IgD-negative memory B cell (primary cell): Measurements from ENCODE around the gene FAM222A. TPM values are rescaled to one million over a fixed set of nuclear protein-coding genes. Genes with fewer than 3 reads are reported as not detected.
A peak's percentile ranks its signal among the peaks of the same experiment; 100 is the strongest.

ENCODE experiments used
- H3K27ac Mint-ChIP-seq, 3 donors: one replicate each; pipeline ENCODE4 v1.8.0; 2020 to 2022; ENCODE audit warnings: mild to moderate bottlenecking in 3 of 3, mixed read lengths in 3 of 3, moderate library complexity in 1 of 3
- H3K27me3 Mint-ChIP-seq: one replicate; pipeline ENCODE4 v1.8.0; 2021; ENCODE audit warnings: mixed read lengths
- H3K36me3 Mint-ChIP-seq: one replicate; pipeline ENCODE4 v1.8.0; 2020; ENCODE audit warnings: mild to moderate bottlenecking, mixed read lengths
- H3K4me1 Mint-ChIP-seq, 3 donors: one replicate each; pipeline ENCODE4 v1.8.0; 2020 to 2022; ENCODE audit warnings: mixed read lengths in 3 of 3, mild to moderate bottlenecking in 1 of 3
- H3K4me3 Mint-ChIP-seq, 4 donors: one replicate each; pipeline ENCODE4 v1.8.0; 2020 to 2022; ENCODE audit warnings: mild to moderate bottlenecking in 4 of 4, mixed read lengths in 4 of 4, moderate library complexity in 3 of 4
- H3K9me3 Mint-ChIP-seq, 3 donors: one replicate each; pipeline ENCODE4 v1.8.0; 2020 to 2021; ENCODE audit warnings: mixed read lengths in 3 of 3, mild to moderate bottlenecking in 1 of 3
- polyA plus RNA-seq: library from polyadenylated mRNA; unstranded; fragments of 300-500 nt; fragmentation: Illumina TruSeq; gene quantifications from one replicate; pipeline ENCODE4 v1.2.3, GENCODE V29; 2021

Gene FAM222A
- polyA plus RNA-seq, 1 donor from 2014 or later: 0.10 TPM

- Mint-ChIP-seq H3K27ac (no peak overlapping the region), H3K4me1 (peaks cover 0 to 3% (median 3%) of the 10 kb centered on the region in 3 donors), H3K36me3 (no peaks in the 10 kb centered on the region), H3K27me3 (no peaks in the 10 kb centered on the region), H3K9me3 (no peaks in the 10 kb centered on the region), H3K4me3 (no peak overlapping the region)
Observed at GRCh38 chr12:109722721-109723094, 9.1 kb downstream of the FAM222A start.

GRCh38 chr12:109723311-109723881 lies 9.8 kb downstream of the FAM222A start:
- no peak overlapping the region for H3K27ac Mint-ChIP-seq
- H3K4me1 Mint-ChIP-seq: peaks cover 0 to 3% (median 3%) of the 10 kb centered on the region in 3 donors
- no peak overlapping the region for H3K4me3 Mint-ChIP-seq
- no peaks in the 10 kb centered on the region for H3K9me3 Mint-ChIP-seq
- H3K27me3 Mint-ChIP-seq: no peaks in the 10 kb centered on the region
- H3K36me3 Mint-ChIP-seq: no peaks in the 10 kb centered on the region

GRCh38 chr12:109724321-109724892 lies 10.8 kb downstream of the FAM222A start:
- Mint-ChIP-seq H3K27ac (no peak overlapping the region), H3K4me1 (peaks cover 0 to 3% (median 3%) of the 10 kb centered on the region in 3 donors), H3K36me3 (no peaks in the 10 kb centered on the region), H3K4me3 (no peak overlapping the region), H3K27me3 (peaks cover 2% of the 10 kb centered on the region), H3K9me3 (no peaks in the 10 kb centered on the region)

- no peak overlapping the region for H3K27ac Mint-ChIP-seq
- peaks cover 0 to 3% (median 3%) of the 10 kb centered on the region in 3 donors for H3K4me1 Mint-ChIP-seq
- peaks cover 2% of the 10 kb centered on the region for H3K27me3 Mint-ChIP-seq
- H3K4me3 Mint-ChIP-seq: no peak overlapping the region
- no peaks in the 10 kb centered on the region for H3K36me3 Mint-ChIP-seq
- no peaks in the 10 kb centered on the region for H3K9me3 Mint-ChIP-seq
Observed at GRCh38 chr12:109725321-109726105, 11.9 kb downstream of the FAM222A start.

- peaks cover 2% of the 10 kb centered on the region for H3K36me3 Mint-ChIP-seq
- H3K4me1 Mint-ChIP-seq: peaks cover 0 to 3% (median 3%) of the 10 kb centered on the region in 3 donors
- H3K9me3 Mint-ChIP-seq: no peaks in the 10 kb centered on the region
- H3K27me3 Mint-ChIP-seq: peaks cover 2% of the 10 kb centered on the region
- H3K4me3 Mint-ChIP-seq: no peak overlapping the region
- H3K27ac Mint-ChIP-seq: no peak overlapping the region
Observed at GRCh38 chr12:109726106-109726497, 12.5 kb downstream of the FAM222A start.

GRCh38 chr12:109726511-109727038 lies 12.9 kb downstream of the FAM222A start:
- Mint-ChIP-seq H3K4me1 (peaks cover 0 to 3% (median 3%) of the 10 kb centered on the region in 3 donors), H3K4me3 (no peak overlapping the region), H3K36me3 (peaks cover 2% of the 10 kb centered on the region)

GRCh38 chr12:109727039-109727723 lies 13.6 kb downstream of the FAM222A start:
- Mint-ChIP-seq H3K27me3 (peaks cover 2% of the 10 kb centered on the region), H3K9me3 (no peaks in the 10 kb centered on the region), H3K36me3 (peaks cover 2% of the 10 kb centered on the region), H3K27ac (no peak overlapping the region), H3K4me3 (no peak overlapping the region), H3K4me1 (peaks cover 0 to 3% (median under 1%) of the 10 kb centered on the region in 3 donors)

More at GRCh38 chr12:109726511-109727038, 12.9 kb downstream of the FAM222A start:
- Mint-ChIP-seq H3K27me3 (peaks cover 2% of the 10 kb centered on the region), H3K9me3 (no peaks in the 10 kb centered on the region), H3K27ac (no peak overlapping the region)

GRCh38 chr12:109727746-109728726 lies 14.4 kb downstream of the FAM222A start:
- peaks cover 5% of the 10 kb centered on the region for H3K36me3 Mint-ChIP-seq
- peaks cover 0 to 3% (median 0%) of the 10 kb centered on the region in 3 donors for H3K4me1 Mint-ChIP-seq
- H3K27ac Mint-ChIP-seq: peak overlapping the region in 1 of 3 donors; percentile 49
- H3K27me3 Mint-ChIP-seq: peaks cover 2% of the 10 kb centered on the region
- H3K4me3 Mint-ChIP-seq: no peak overlapping the region
- no peaks in the 10 kb centered on the region for H3K9me3 Mint-ChIP-seq

- Mint-ChIP-seq H3K9me3 (no peaks in the 10 kb centered on the region), H3K36me3 (peaks cover 5% of the 10 kb centered on the region), H3K4me3 (no peak overlapping the region), H3K27me3 (peaks cover 8% of the 10 kb centered on the region), H3K27ac (no peak overlapping the region), H3K4me1 (peaks cover 0 to 3% (median 0%) of the 10 kb centered on the region in 3 donors)
Observed at GRCh38 chr12:109728921-109729320, 15.3 kb downstream of the FAM222A start.

GRCh38 chr12:109729371-109729781 lies 15.8 kb downstream of the FAM222A start:
- Mint-ChIP-seq H3K27ac (no peak overlapping the region), H3K4me3 (no peak overlapping the region), H3K9me3 (no peaks in the 10 kb centered on the region), H3K36me3 (peaks cover 5% of the 10 kb centered on the region), H3K4me1 (peaks cover 0 to 3% (median 0%) of the 10 kb centered on the region in 3 donors), H3K27me3 (peaks cover 12% of the 10 kb centered on the region)

GRCh38 chr12:109729801-109730200 lies 16.2 kb downstream of the FAM222A start:
- Mint-ChIP-seq H3K27ac (no peak overlapping the region), H3K4me3 (no peak overlapping the region), H3K9me3 (no peaks in the 10 kb centered on the region), H3K27me3 (peaks cover 17% of the 10 kb centered on the region), H3K36me3 (peaks cover 5% of the 10 kb centered on the region), H3K4me1 (peaks cover 0 to 3% (median 0%) of the 10 kb centered on the region in 3 donors)

GRCh38 chr12:109730306-109731145 lies 16.9 kb downstream of the FAM222A start:
- Mint-ChIP-seq H3K27me3 (peaks cover 23% of the 10 kb centered on the region), H3K4me3 (no peak overlapping the region), H3K4me1 (peaks cover 0 to 3% (median 0%) of the 10 kb centered on the region in 3 donors), H3K27ac (no peak overlapping the region), H3K9me3 (no peaks in the 10 kb centered on the region), H3K36me3 (peaks cover 5% of the 10 kb centered on the region)

GRCh38 chr12:109731231-109731731 lies 17.7 kb downstream of the FAM222A start:
- Mint-ChIP-seq H3K27ac (no peak overlapping the region), H3K27me3 (peaks cover 24% of the 10 kb centered on the region), H3K36me3 (peaks cover 5% of the 10 kb centered on the region), H3K4me1 (peaks cover 0 to 3% (median 0%) of the 10 kb centered on the region in 3 donors), H3K9me3 (no peaks in the 10 kb centered on the region), H3K4me3 (no peak overlapping the region)
